H1 (cell line): ENCODE data around the gene RABGAP1. TPM values are rescaled to one million over a fixed set of nuclear protein-coding genes. Genes with fewer than 3 reads are reported as not detected.

ENCODE experiments used
- CREB1 ChIP-seq: IDR thresholded peaks from 2 replicates; pipeline ENCODE4 v1.6.1; 2012; ENCODE audit warnings: inconsistent platforms
- CTBP2 ChIP-seq: IDR thresholded peaks from 2 replicates; pipeline ENCODE4 v1.7.0; 2011; ENCODE audit warnings: borderline replicate concordance, mild to moderate bottlenecking, moderate library complexity, mixed read lengths, low read length; ENCODE audit not compliant: insufficient read depth, insufficient read length
- E2F6 ChIP-seq: IDR thresholded peaks from 2 replicates; pipeline ENCODE4 v1.6.1; 2012; ENCODE audit warnings: inconsistent platforms
- EZH2 ChIP-seq: fragments of 200-600 bp; sonication (generic); IDR thresholded peaks from 2 replicates; pipeline ENCODE4 v1.7.1; 2012; ENCODE audit warnings: low read depth, mild to moderate bottlenecking, moderate library complexity, low read length, inconsistent platforms; ENCODE audit not compliant: severe bottlenecking
- HDAC6 ChIP-seq: IDR thresholded peaks from one replicate; pipeline ENCODE4 v1.7.1; 2012; ENCODE audit warnings: low read depth, mild to moderate bottlenecking, inconsistent platforms, low read length, moderate library complexity
- NRF1 ChIP-seq: IDR thresholded peaks from 2 replicates; pipeline ENCODE4 v1.6.1; 2011; ENCODE audit warnings: mild to moderate bottlenecking, low read depth, low read length, improper control_type of control experiment
- RXRA ChIP-seq: IDR thresholded peaks from 2 replicates; pipeline ENCODE4 v1.6.1; 2011; ENCODE audit warnings: low read depth, mild to moderate bottlenecking, low read length, moderate library complexity; ENCODE audit not compliant: insufficient read depth
- polyA plus RNA-seq, 7 experiments: library from polyadenylated mRNA; depleted of rRNA in 3 of 7; stranded (reverse) in 5 of 7; unstranded in 2 of 7; fragments of >200 nt in 5 of 7; fragments of 200-250 nt in 2 of 7; gene quantifications; 1 replicate in 5 of 7; 2 replicates in 1 of 7; 4 replicates in 1 of 7; pipeline versions ENCODE4 v1.2.1 to v1.2.3, GENCODE V29; 2011 to 2013; ENCODE audit warnings: missing spikeins in 2 of 7, mixed read lengths in 2 of 7
- total RNA-seq: library from RNA; stranded (reverse); fragmentation: NEBNext Ultra II Directional; extraction: Animal tissue kit (Norgen Biotek cat#: 25700); gene quantifications from 2 replicates; pipeline ENCODE4 v1.2.1, GENCODE V29; 2021

The RABGAP1 gene
- total and polyA plus RNA-seq, 2 of the 8 experiments (the other 6 are each of a cell fraction or from before 2014, with no cell fraction given): 15.7 to 38.3 TPM

- TF ChIP-seq EZH2 (no peak), NRF1 (no peak), CREB1 (no peak), RXRA (no peak), CTBP2 (no peak), HDAC6 (no peak), E2F6 (no peak)
Measured at GRCh38 chr9:123072407-123072995, 131.7 kb downstream of the RABGAP1 start (continued).
